ENCODE data around the gene MARK1.

MARK1 gene

DNA sequence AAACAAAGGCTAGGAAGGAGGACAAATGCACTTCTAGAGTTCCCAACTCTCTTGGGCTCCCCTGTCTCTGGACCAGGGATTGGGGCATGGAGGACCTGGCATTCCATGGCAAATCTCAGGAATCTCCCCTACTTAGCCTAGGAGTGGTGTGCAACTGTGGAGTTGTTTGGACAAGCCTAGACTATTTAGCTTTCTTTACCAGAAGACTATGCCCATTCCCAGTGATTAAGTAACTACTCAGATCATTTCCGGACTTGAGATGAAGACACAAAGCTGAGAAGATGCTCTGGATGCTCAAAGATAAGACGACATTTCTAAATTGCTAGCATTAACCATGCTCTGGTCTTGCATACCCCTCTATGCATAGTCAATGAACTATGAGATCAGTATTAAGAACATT is 13.7 kb upstream of the MARK1 start:
- Histone ChIP-seq H2AFZ (ENCODE audit: low read length) (no peak overlapping the region), H3K27ac (ENCODE audit: low read length) (no peak overlapping the region), H3K36me3 (replicated peaks; ENCODE audit: insufficient read depth, low read length) (no peaks in the 10 kb centered on the region), H3K4me1 (ENCODE audit: low read length) (no peaks in the 10 kb centered on the region), H3K79me2 (ENCODE audit: low read length) (no peaks in the 10 kb centered on the region), H3K9ac (ENCODE audit: low read length) (no peak overlapping the region), H3K27me3 (replicated peaks; ENCODE audit: insufficient read depth, low read length) (no peaks in the 10 kb centered on the region), H3F3A (ENCODE audit: insufficient read depth, low read length) (no peaks in the 10 kb centered on the region), H3K9me2 (replicated peaks; ENCODE audit: insufficient read depth, low read length) (no peaks in the 10 kb centered on the region), H3K9me3 (replicated peaks; ENCODE audit: insufficient read depth, low read length) (no peaks in the 10 kb centered on the region), H4K20me1 (ENCODE audit: insufficient read depth, low read length) (no peaks in the 10 kb centered on the region), H3K4me2 (ENCODE audit: low read depth, low read length) (no peak overlapping the region), H3K4me3 (ENCODE audit: low read length) (no peak overlapping the region)
- DNase-seq, result no peak
- TF ChIP-seq, protein P1, sequence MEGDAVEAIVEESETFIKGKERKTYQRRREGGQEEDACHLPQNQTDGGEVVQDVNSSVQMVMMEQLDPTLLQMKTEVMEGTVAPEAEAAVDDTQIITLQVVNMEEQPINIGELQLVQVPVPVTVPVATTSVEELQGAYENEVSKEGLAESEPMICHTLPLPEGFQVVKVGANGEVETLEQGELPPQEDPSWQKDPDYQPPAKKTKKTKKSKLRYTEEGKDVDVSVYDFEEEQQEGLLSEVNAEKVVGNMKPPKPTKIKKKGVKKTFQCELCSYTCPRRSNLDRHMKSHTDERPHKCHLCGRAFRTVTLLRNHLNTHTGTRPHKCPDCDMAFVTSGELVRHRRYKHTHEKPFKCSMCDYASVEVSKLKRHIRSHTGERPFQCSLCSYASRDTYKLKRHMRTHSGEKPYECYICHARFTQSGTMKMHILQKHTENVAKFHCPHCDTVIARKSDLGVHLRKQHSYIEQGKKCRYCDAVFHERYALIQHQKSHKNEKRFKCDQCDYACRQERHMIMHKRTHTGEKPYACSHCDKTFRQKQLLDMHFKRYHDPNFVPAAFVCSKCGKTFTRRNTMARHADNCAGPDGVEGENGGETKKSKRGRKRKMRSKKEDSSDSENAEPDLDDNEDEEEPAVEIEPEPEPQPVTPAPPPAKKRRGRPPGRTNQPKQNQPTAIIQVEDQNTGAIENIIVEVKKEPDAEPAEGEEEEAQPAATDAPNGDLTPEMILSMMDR (IDR thresholded peaks at IDR 0.05; ENCODE audit: low read length), result no peak
- no peak for TF ChIP-seq EZH2phosphoT487 (IDR thresholded peaks at IDR 0.05; ENCODE audit: low read length)
- TF ChIP-seq EZH2 (optimal IDR thresholded peaks at IDR 0.05; ENCODE audit: low read depth, low read length), result no peak

DNA sequence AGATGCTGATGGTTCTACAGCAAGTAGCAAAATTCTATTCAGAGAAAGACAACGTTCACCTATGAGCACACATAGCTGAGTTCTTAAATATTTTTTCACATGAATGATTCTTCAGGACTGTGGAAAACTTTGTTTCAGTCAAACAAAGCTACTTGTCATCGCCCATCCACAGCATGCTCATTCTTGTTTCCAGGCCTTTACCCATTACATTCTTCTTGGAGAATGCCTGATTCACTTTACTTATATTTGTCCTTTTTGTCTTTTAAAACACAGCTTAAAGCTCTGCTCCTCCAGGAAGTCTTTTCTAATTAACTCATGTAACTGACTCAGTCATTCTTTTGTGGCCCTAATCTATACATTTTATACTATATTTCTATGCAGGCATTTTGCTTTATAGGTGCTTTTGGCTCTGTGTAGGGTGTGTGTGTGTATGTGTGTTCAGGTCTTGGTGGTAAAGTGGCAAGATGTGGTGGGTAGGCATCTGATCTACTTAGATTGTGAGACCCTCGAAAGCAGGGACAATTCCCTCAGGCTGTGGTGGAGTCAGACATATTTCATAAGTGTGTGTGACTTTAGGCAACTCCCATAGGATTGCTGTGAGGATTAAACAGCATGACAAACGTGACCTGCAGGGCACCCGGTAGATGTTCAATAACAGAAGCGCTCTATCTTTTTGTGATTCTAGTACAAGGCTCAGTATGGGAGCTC is 11.8 kb upstream of the MARK1 start:
- H3K4me1 ChIP-seq (ENCODE audit: low read length), result no peaks in the 10 kb centered on the region
- H2AFZ ChIP-seq (ENCODE audit: low read length), result no peak overlapping the region
- no peak overlapping the region for H3K4me3 ChIP-seq (ENCODE audit: low read length)
- DNase-seq, result no peak
- H3K79me2 ChIP-seq (ENCODE audit: low read length), result no peaks in the 10 kb centered on the region
- H3K9ac ChIP-seq (ENCODE audit: low read length), result no peak overlapping the region
- H3K27ac ChIP-seq (ENCODE audit: low read length), result no peak overlapping the region
- no peaks in the 10 kb centered on the region for H3F3A ChIP-seq (ENCODE audit: insufficient read depth, low read length)
- no peaks in the 10 kb centered on the region for H3K27me3 ChIP-seq (replicated peaks; ENCODE audit: insufficient read depth, low read length)
- no peaks in the 10 kb centered on the region for H3K9me2 ChIP-seq (replicated peaks; ENCODE audit: insufficient read depth, low read length)
- no peaks in the 10 kb centered on the region for H3K9me3 ChIP-seq (replicated peaks; ENCODE audit: insufficient read depth, low read length)
- no peak for TF ChIP-seq EZH2 (optimal IDR thresholded peaks at IDR 0.05; ENCODE audit: low read depth, low read length)
- TF ChIP-seq EZH2phosphoT487 (IDR thresholded peaks at IDR 0.05; ENCODE audit: low read length), result no peak
- TF ChIP-seq, protein P1 (IDR thresholded peaks at IDR 0.05; ENCODE audit: low read length), result no peak
- H3K36me3 ChIP-seq (replicated peaks; ENCODE audit: insufficient read depth, low read length), result no peaks in the 10 kb centered on the region
- H4K20me1 ChIP-seq (ENCODE audit: insufficient read depth, low read length), result no peaks in the 10 kb centered on the region
- no peak overlapping the region for H3K4me2 ChIP-seq (ENCODE audit: low read depth, low read length)

DNA sequence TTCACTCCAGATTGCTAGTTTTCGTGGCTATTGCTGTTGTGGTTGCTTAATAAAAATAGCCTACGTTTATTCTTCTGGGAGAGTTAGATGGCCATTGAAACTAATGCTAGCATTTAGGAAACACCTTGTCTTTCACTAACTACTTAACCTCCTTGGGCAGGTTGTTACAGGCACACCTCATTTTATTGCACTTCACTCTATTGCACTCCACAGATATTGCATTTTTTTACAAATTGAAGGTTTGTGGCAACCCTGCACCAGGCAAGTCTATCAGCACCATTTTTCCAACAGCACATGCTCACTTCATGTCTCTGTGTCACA is 11.3 kb upstream of the MARK1 start:
- Histone ChIP-seq H3K27ac (ENCODE audit: low read length) (no peak overlapping the region), H2AFZ (ENCODE audit: low read length) (no peak overlapping the region), H3K79me2 (ENCODE audit: low read length) (no peaks in the 10 kb centered on the region), H3K36me3 (replicated peaks; ENCODE audit: insufficient read depth, low read length) (no peaks in the 10 kb centered on the region), H4K20me1 (ENCODE audit: insufficient read depth, low read length) (no peaks in the 10 kb centered on the region), H3K9ac (ENCODE audit: low read length) (no peak overlapping the region), H3K9me3 (replicated peaks; ENCODE audit: insufficient read depth, low read length) (no peaks in the 10 kb centered on the region), H3K9me2 (replicated peaks; ENCODE audit: insufficient read depth, low read length) (no peaks in the 10 kb centered on the region), H3K4me3 (ENCODE audit: low read length) (no peak overlapping the region), H3F3A (ENCODE audit: insufficient read depth, low read length) (no peaks in the 10 kb centered on the region), H3K27me3 (replicated peaks; ENCODE audit: insufficient read depth, low read length) (no peaks in the 10 kb centered on the region), H3K4me2 (ENCODE audit: low read depth, low read length) (no peak overlapping the region), H3K4me1 (ENCODE audit: low read length) (no peaks in the 10 kb centered on the region)
- DNase-seq, result no peak
- TF ChIP-seq EZH2phosphoT487 (IDR thresholded peaks at IDR 0.05; ENCODE audit: low read length) (no peak), EZH2 (optimal IDR thresholded peaks at IDR 0.05; ENCODE audit: low read depth, low read length) (no peak)
- TF ChIP-seq, protein P1 (IDR thresholded peaks at IDR 0.05; ENCODE audit: low read length), result no peak
